ENCODE results near the gene CCSAP.

The CCSAP gene

GRCh38 chr1:229364207-229365065 lies 21.6 kb upstream of the CCSAP start:
- TF ChIP-seq ZFX (IDR thresholded peaks at IDR 0.05; ENCODE audit: borderline replicate concordance), result no peak
- no peak for TF ChIP-seq CTCF (IDR thresholded peaks at IDR 0.05)
- no peak overlapping the region for H3K27ac ChIP-seq

GRCh38 chr1:229363723-229364122 lies 20.9 kb upstream of the CCSAP start:
- H3K27ac ChIP-seq, result no peak overlapping the region
- TF ChIP-seq CTCF (IDR thresholded peaks at IDR 0.05), result no peak
- no peak for TF ChIP-seq ZFX (IDR thresholded peaks at IDR 0.05; ENCODE audit: borderline replicate concordance)

- H3K27ac ChIP-seq, result no peak overlapping the region
- TF ChIP-seq ZFX (IDR thresholded peaks at IDR 0.05; ENCODE audit: borderline replicate concordance), result no peak
- TF ChIP-seq CTCF (IDR thresholded peaks at IDR 0.05), result no peak
These were observed 17.6 kb upstream of the CCSAP start for GRCh38 chr1:229360420-229360819.

- no peak for TF ChIP-seq CTCF (IDR thresholded peaks at IDR 0.05)
- no peak for TF ChIP-seq ZFX (IDR thresholded peaks at IDR 0.05; ENCODE audit: borderline replicate concordance)
- H3K27ac ChIP-seq, result no peak overlapping the region
These were observed 12.8 kb upstream of the CCSAP start for GRCh38 chr1:229355661-229356060.

- no peak overlapping the region for H3K27ac ChIP-seq
- TF ChIP-seq CTCF (IDR thresholded peaks at IDR 0.05) (no peak), ZFX (IDR thresholded peaks at IDR 0.05; ENCODE audit: borderline replicate concordance) (no peak)
These were observed 11.4 kb upstream of the CCSAP start for GRCh38 chr1:229354226-229354625.

GRCh38 chr1:229352975-229353374 lies 10.1 kb upstream of the CCSAP start:
- no peak for TF ChIP-seq CTCF (IDR thresholded peaks at IDR 0.05)
- H3K27ac ChIP-seq, result no peak overlapping the region

Data from 22Rv1 (cell line).